ENCODE measurements around the gene ENOX2.

Gene ENOX2

DNA sequence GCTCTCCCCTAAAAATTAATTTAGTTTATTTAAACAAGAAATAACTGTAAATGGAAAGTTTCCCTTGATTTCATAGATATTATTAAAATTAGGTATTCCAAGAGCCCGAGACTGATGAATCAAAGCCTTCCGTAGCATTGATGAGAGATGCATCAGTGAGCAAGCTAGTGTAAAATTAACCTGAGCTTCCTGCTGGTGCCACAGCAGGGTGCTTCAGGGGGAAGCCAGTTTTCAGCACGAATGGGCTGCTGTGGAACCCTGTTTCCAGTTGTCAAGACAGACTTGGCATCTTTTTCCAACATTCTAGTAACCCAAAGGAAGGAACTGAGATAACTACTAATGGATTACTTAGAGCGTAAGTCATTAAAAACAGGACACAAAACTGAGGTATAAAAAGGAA, 279.5 kb downstream of the ENOX2 start:
- DNase-seq = no peak

DNA sequence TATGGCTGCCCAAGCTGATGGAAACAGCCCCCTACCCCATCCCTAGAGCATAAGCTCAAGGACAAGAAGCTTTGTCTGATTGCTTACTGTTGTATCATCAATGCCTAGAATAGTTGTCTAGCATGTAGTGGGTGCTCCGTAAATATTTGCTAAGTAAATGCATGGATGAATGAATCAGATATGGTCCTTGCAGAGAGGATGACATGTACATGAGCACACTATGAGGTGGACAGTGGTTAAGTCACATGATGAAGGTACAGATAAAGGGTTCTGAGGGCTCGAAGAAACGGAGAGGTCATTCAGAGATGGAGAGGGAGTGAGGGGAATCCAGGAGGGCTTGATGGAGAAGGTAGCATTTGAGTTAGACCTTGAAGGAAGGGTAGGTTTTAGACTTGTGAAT, 287.1 kb downstream of the ENOX2 start:
- no peak for DNase-seq

DNA sequence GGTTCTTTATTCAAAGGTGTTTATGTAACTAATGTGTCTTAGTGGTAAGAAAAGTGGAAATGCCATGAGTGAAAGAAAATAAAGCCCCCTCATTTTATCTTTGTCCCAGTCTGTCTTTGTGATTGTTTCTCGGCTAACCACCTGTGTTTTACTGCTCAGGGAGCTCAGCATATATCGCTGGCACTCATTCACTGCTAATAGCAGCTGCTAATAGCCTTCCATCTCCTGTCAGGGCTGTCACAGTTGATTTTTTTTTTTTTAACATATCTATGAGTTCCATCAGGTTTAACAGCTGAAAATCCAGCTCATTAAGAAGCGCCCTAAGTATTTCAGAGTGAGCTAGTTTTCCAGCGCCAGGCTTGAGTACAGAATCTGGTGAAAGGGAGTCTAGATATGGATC, 295.6 kb downstream of the ENOX2 start:
- DNase-seq = no peak

DNA sequence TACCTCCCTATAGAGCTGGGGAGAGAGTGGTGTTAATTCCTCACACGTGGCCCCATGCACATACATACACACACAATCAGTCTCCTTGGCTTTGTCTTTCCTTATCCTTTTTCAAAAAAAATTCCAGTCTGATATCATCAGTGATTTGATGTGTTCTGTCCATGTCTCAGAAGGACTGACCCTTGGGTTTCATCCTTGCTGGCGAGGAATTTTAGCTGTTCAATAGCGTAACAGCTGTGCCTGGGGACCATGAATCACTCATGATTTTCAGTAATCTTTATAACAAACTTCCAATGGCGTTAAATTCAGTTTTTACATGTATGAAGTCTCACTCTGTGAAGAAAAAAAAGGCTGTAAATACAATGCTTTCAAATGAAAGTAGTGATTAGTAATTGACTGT, 296.6 kb downstream of the ENOX2 start:
- DNase-seq = no peak

DNA sequence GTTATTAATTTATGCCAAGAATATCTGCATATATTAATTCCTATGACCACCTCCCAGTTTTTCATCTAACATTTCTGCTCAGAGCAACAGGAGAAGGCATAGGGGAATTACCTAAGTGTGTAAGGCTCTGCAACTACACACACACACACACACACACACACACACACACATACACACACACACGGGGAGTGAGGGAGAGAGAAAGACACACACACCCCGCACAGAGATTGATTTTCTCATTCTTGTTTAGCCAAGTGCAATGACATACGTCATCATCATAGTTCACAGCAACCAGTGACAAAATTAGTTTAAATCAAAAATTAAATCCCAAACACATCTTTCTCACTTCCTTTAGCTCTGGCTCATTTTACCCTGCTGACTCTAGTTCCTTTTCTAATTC, 298.1 kb downstream of the ENOX2 start:
- no peak for DNase-seq

DNA sequence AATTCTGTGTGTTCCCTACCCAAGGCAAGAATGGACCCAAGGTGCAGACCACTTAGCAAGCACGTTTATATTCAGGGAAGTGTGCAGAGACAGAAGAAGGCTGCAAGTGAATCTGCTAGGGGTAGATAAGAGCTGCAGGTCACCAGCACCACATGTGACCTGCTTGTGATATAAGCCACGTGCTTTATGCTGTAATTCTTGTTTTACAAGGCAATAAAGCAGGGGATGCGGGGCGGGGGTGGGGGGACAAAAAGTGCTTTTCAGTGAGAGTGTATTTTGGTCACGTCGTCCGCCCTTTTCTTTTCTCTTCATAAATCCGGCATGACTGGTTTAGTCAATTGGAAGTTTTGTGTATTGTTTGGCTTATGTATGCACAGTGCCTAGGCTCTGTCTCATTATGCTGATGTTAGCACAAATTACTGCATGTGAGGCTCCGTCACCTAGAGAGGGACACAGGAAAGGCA, 308.5 kb downstream of the ENOX2 start:
- DNase-seq = no peak

DNA sequence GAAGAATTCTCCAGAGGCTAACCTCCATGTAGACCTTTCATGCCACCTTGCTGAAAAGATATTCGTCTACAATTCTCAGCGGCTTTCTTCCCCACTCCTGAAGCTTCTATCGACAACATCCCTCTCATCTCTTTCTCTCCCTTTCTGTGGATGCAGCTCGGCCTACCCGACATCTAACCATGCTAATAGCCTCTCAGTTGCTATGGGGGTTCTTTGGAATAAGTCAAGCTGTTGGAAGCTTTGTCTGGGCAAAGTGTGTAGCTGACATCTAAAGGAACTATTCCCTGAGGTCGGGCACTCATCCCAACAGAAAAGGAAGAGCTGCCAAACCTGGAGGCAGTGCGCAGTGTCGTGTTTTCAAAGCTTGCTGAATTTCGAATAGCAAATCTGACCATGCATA, 309.1 kb downstream of the ENOX2 start:
- DNase-seq = no peak

DNA sequence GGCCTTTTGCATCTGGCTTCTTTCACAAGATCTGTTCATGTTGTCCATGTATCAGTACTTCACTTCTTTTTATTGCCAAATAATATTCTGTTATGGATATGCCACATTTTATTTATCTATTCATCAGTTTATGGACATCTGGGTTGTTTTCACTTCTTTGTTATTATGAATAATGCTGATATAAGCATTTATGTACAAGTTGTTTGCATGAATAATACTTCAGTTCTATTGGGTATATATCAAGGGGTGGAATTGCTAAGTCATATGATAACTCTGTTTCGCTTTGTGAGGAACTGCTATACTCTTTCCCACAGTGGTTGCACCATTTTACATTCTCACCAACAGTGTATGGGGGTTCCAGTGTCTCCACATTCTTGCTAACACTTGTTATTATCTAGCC, 310.8 kb downstream of the ENOX2 start:
- no peak for DNase-seq

DNA sequence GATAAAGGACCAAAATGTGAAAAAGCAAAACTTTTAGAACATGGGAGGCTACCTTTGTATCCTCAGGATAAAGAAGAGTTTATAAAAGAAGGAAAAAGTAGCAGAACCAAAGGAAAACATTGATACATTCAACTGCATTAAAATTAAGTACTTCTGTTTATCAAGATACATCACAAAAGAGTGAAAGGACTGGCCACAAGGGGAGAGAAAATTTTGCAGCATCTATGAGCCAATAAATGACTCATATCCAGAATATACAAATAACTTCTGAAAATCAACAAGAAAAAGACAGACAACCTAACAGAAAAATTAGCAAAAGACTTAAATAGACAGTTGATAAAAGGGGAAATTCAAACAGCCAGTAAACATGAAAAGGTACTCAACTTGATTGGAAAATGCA, 324.1 kb downstream of the ENOX2 start:
- no peak for DNase-seq

DNA sequence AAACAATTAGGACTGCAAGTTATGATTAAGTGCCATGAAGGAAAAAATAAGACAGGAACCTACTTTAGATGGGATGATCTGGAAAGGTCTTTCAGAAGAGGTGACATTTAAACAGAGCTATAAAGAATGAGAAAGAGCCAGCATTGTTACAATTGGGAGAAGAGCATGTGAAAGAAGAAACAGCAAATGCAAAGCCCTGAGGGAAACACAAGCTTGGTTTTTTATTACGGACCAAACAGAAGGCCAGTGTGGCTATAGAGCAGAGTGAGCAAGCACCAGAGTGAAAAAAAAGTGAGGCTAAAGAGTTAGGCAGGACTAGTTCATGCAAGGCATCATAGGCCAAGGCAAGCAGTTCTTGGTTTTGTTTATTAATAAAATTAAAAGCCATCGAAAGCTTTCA, 325.6 kb downstream of the ENOX2 start:
- no peak for DNase-seq

DNA sequence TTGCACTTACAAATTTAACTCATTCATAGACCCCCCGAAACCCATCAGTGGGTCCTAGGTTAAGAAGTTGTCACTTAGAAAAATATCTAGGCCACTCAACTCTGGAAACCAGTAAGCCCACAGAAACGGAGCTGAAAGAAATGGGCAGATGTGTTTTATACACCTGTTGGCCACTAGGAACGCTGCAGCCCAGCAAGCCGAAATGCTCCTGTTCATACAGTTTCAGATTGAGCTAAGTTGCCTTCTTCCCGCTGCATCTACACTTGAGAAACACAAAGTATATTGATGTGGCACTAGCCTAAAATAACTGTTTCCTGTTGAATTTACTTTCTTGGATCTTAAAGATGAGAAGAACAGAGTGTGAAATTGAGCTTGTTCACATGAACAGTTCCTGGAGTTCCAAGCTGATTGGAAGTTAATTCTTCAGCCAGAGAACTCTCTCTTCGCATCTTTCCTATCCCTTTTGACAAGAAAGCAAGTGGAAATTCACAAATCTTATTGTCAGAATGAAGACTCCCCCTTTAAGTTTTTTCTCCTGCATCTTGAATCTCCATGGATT, 327.1 kb downstream of the ENOX2 start:
- peak in 1 of 2 donors; percentile 12 for DNase-seq

Measured in inflammatory macrophage (primary cell).